ENCODE data around the gene CFLAR. TPM values are rescaled to one million over a fixed set of nuclear protein-coding genes. Genes with fewer than 3 reads are reported as not detected.

The CFLAR gene
- total and polyA plus RNA-seq, 2 of the 4 experiments (the other 2 are of a cell fraction): 29.2 to 59.9 TPM

DNA sequence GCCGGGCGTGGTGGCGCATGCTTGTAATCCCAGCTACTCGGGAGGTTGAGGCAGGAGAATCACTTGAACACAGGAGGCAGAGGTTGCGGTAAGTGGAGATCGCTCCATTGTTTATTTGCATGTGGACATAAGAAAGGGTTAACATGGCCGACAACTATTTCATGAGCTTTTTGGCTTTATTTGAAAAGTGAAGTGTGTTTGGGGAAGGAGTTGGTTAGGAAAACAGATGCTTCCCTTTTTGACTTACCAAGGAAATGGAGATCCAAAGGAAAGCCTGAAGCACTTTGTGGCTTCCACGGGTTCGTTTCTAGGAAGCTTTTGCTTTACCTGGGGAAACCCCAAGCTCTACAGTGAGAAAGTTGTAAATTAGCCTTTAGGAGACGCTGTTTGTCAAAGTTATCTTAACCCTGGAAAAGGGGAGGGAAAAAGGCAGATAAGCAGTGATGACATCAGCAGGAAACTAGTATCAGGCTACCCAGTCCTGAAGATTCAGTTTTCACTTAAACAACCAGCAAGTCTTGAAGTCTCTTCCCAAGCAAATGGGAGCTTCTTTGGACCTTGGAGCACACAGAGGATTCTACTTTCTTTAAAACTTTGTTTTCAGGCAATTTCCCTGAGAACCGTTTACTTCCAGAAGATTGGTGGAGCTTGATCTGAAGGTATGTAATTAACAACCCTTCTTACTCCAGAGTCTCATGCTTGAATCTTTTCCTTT is 66.8 kb downstream of the CFLAR start, which contains the start of gene CASP10 (continued):
- TF ChIP-seq POLR2A (IDR thresholded peaks at IDR 0.05; ENCODE audit: low read depth, low read length) (no peak), MAFK (IDR thresholded peaks at IDR 0.05; ENCODE audit: low read depth, low read length) (0 out of 2 replicates have a peak, but pooled peaks have one; percentile 14)

DNA sequence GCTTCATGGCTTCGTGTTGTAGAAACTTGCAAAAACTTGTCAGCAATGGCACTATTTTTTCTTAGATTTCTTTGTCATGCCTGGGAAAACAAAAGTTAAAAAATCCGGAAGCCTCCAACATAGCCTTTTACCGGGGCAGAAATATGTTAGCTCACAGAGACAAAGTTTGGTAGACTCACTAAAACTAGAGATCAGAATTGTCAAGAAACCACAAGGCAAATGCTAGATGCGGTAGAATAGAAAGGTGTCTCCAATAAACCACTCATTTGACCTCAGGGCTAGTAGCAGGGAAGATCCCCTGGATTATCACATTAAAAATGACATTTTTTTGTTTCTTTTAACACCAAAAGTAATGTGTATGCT is 67.4 kb downstream of the CFLAR start:
- DNase-seq (no peak), ATAC-seq (ENCODE audit: low read depth) (no peak)
- ChIA-PET POLR2A (ENCODE audit: unreplicated experiment) (no interaction called here), CTCF (interaction anchor here (0.6 to 0.9 kb wide), 3 partner anchors 12 to 49 kb away, joined by 3 to 6 read pairs (median 4); no protein-coding TSS in a partner anchor)
- Histone ChIP-seq H3K4me1 (ENCODE audit: control insufficient read depth, insufficient read depth, low read length) (peaks cover 2% of the 10 kb centered on the region; the same call in 1 of the 2 replicates), H2BK5ac (ENCODE audit: low read depth, low read length, poor library complexity, severe bottlenecking) (no peak overlapping the region), H2AK5ac (ENCODE audit: low read depth, low read length) (no peak overlapping the region), H2BK15ac (ENCODE audit: low read depth, low read length) (no peak overlapping the region), H3K36me3 (ENCODE audit: control insufficient read depth, insufficient read depth, low read length) (no peaks in the 10 kb centered on the region), H3K18ac (ENCODE audit: low read depth, low read length) (peak overlapping the region; percentile 38; the same call in 1 of the 2 replicates), H4K91ac (ENCODE audit: insufficient read depth, low read depth, low read length) (no peak overlapping the region), H3K4ac (ENCODE audit: low read depth, low read length) (no peak overlapping the region), H3K9ac (ENCODE audit: low read depth, low read length) (no peak overlapping the region; the same call in 1 of the 2 replicates), H2BK120ac (ENCODE audit: low read depth, low read length) (no peak overlapping the region), H3K4me3 (ENCODE audit: insufficient read depth, low read depth, low read length) (no peak overlapping the region), H2AFZ (replicated peaks; ENCODE audit: low read length, poor library complexity) (no peak overlapping the region), H3K27me3 (ENCODE audit: control insufficient read depth, insufficient read depth, low read length) (peaks cover 2% of the 10 kb centered on the region; the same call in 1 of the 2 replicates), H3K4me2 (ENCODE audit: low read depth, low read length) (peak overlapping the region; percentile 67; the same call in 1 of the 2 replicates), H3K9me1 (ENCODE audit: insufficient read depth, low read length) (no peaks in the 10 kb centered on the region), H3K9me3 (ENCODE audit: control insufficient read depth, insufficient read depth, low read length) (peaks cover under 1% of the 10 kb centered on the region; the same call in 1 of the 2 replicates), H4K20me1 (ENCODE audit: insufficient read depth, low read length) (no peaks in the 10 kb centered on the region), H3K27ac (ENCODE audit: insufficient read depth, low read length) (no peak overlapping the region), H4K5ac (ENCODE audit: low read depth, low read length) (peak overlapping the region; percentile 88; the same call in 1 of the 2 replicates), H3K79me1 (ENCODE audit: low read depth in 1 of 2, low read length in 2 of 2) (no peaks in the 10 kb centered on the region), H2BK20ac (ENCODE audit: low read depth, low read length) (no peak overlapping the region), H3K23ac (ENCODE audit: low read depth, low read length) (no peak overlapping the region), H3K56ac (ENCODE audit: extremely low read depth, insufficient read depth, low read length) (no peak overlapping the region), H3K14ac (replicated peaks; ENCODE audit: low read depth, low read length) (no peak overlapping the region), H2AK9ac (replicated peaks; ENCODE audit: low read depth, low read length, poor library complexity) (no peak overlapping the region), H4K8ac (ENCODE audit: low read depth in 2 of 2, low read length in 2 of 2) (peak overlapping the region in 1 of 2 experiments; percentile 26; a peak in 1 of 4 replicates)
- intact Hi-C loops (cut with micrococcal nuclease) (loop anchor here (1.0 kb wide), 1 partner anchor 49 kb away; no protein-coding TSS in a partner anchor), dilution Hi-C loops (cut with HindIII; ENCODE audit: low sequenced_read_pairs, unreplicated experiment) (no loop called here), in situ Hi-C loops (cut with MboI; ENCODE audit: low sequenced_read_pairs) (no loop called here)
- no TSS peak for BruUV-seq (replicated peaks)
- WGBS, 2 experiments (ENCODE audit: extremely low coverage in 2 of 2, insufficient read length in 1 of 2): no CpG with 5 or more reads among the region's 4 CpGs
- TF ChIP-seq POLR2A (IDR thresholded peaks at IDR 0.05; ENCODE audit: low read depth, low read length) (no peak), SMC3 (IDR thresholded peaks at IDR 0.05; ENCODE audit: low read depth, low read length) (no peak), FOS (IDR thresholded peaks at IDR 0.05; ENCODE audit: low read depth, low read length) (no peak), BHLHE40 (IDR thresholded peaks at IDR 0.05; ENCODE audit: low read depth, low read length) (no peak), RFX5 (IDR thresholded peaks at IDR 0.05; ENCODE audit: low read depth, low read length) (no peak), RCOR1 (IDR thresholded peaks at IDR 0.05; ENCODE audit: insufficient replicate concordance, low read length) (no peak), MAZ (IDR thresholded peaks at IDR 0.05; ENCODE audit: borderline replicate concordance, low read depth, low read length) (no peak), RAD21 (IDR thresholded peaks at IDR 0.05; ENCODE audit: low read length) (no peak)
- TF ChIP-seq, protein P1, sequence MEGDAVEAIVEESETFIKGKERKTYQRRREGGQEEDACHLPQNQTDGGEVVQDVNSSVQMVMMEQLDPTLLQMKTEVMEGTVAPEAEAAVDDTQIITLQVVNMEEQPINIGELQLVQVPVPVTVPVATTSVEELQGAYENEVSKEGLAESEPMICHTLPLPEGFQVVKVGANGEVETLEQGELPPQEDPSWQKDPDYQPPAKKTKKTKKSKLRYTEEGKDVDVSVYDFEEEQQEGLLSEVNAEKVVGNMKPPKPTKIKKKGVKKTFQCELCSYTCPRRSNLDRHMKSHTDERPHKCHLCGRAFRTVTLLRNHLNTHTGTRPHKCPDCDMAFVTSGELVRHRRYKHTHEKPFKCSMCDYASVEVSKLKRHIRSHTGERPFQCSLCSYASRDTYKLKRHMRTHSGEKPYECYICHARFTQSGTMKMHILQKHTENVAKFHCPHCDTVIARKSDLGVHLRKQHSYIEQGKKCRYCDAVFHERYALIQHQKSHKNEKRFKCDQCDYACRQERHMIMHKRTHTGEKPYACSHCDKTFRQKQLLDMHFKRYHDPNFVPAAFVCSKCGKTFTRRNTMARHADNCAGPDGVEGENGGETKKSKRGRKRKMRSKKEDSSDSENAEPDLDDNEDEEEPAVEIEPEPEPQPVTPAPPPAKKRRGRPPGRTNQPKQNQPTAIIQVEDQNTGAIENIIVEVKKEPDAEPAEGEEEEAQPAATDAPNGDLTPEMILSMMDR (conservative IDR thresholded peaks at IDR 0.05; ENCODE audit: low read depth, low read length): no peak

All from IMR-90 (cell line).